Tibial nerve (tissue), 4 donors: Measurements from ENCODE around the gene MYPN.

ENCODE experiments used
- CTCF ChIP-seq, 5 experiments: fragments of 200-600 bp in 3 of 5; fragments of 450-650 bp in 2 of 5; sonication (generic) in 3 of 5; IDR thresholded peaks; one replicate each; pipeline ENCODE4 v1.5.1; 2016 to 2019; ENCODE audit warnings: antibody characterized with exemption in 5 of 5, mild to moderate bottlenecking in 3 of 5, moderate library complexity in 2 of 5
- EP300 ChIP-seq, 2 donors: sonication (generic); formaldehyde crosslinking; IDR thresholded peaks; one replicate each; pipeline ENCODE4 v1.6.1; 2017; ENCODE audit warnings: antibody characterized with exemption in 2 of 2, mild to moderate bottlenecking in 1 of 2
- POLR2A ChIP-seq, 2 donors: fragments of 450-650 bp; IDR thresholded peaks; one replicate each; pipeline ENCODE4 v1.6.1; 2017; ENCODE audit warnings: antibody characterized with exemption in 2 of 2, mild to moderate bottlenecking in 2 of 2, moderate library complexity in 2 of 2

- TF ChIP-seq CTCF (IDR thresholded peaks at IDR 0.05) (no peak), EP300 (IDR thresholded peaks at IDR 0.05) (no peak), POLR2A (IDR thresholded peaks at IDR 0.05) (no peak)
Observed at GRCh38 chr10:68124718-68125117, 15.4 kb downstream of the MYPN start.
